SJCRH30 (cell line): ENCODE results near the gene PEF1. TPM values are rescaled to one million over a fixed set of nuclear protein-coding genes. Genes with fewer than 3 reads are reported as not detected.

Experiments used
- DNase-seq, 2 experiments: peaks; one replicate each; pipeline ENCODE4 v3.0.0-alpha.2; 2015 to 2020
- H3K27ac ChIP-seq: fragments of 250-450 bp; sonication (Bioruptor Pico); 2 replicates; pipeline ENCODE4 v1.5.1; 2020; ENCODE audit warnings: mild to moderate bottlenecking, moderate library complexity
- H3K27me3 ChIP-seq: fragments of 250-450 bp; sonication (Bioruptor Pico); 2 replicates; pipeline ENCODE4 v1.5.1; 2020; ENCODE audit warnings: mild to moderate bottlenecking, moderate library complexity
- H3K36me3 ChIP-seq: fragments of 250-450 bp; sonication (Bioruptor Pico); 2 replicates; pipeline ENCODE4 v1.5.1; 2020; ENCODE audit warnings: mild to moderate bottlenecking, moderate library complexity
- H3K4me1 ChIP-seq: fragments of 250-450 bp; sonication (Bioruptor Pico); 2 replicates; pipeline ENCODE4 v1.5.1; 2020; ENCODE audit warnings: mild to moderate bottlenecking, moderate library complexity
- H3K4me3 ChIP-seq: fragments of 250-450 bp; sonication (Bioruptor Pico); 2 replicates; pipeline ENCODE4 v1.5.1; 2020; ENCODE audit warnings: mild to moderate bottlenecking, moderate library complexity
- H3K9me3 ChIP-seq: fragments of 250-450 bp; sonication (Bioruptor Pico); replicated peaks from 2 replicates; pipeline ENCODE4 v1.5.1; 2020; ENCODE audit warnings: mild to moderate bottlenecking, moderate library complexity
- total RNA-seq: library from RNA; depleted of rRNA; stranded (reverse); fragments of >200 nt; shearing (Covaris generic); gene quantifications from 2 replicates; pipeline ENCODE4 v1.2.3, GENCODE V29; 2014; rRNA removed

PEF1 gene
- total RNA-seq: 64.8 and 72.3 TPM in 2 replicates

GRCh38 chr1:31644560-31645273 is at the start of gene PEF1:
TSS of gene PEF1 (minus strand) at chr1:31644876. CDS start at chr1:31644864, 12 bp downstream.
- Histone ChIP-seq H3K9me3 (no peaks in the 10 kb centered on the region), H3K36me3 (no peaks in the 10 kb centered on the region), H3K4me3 (peak within 1 kb of the TSS; percentile 97), H3K27me3 (no peaks in the 10 kb centered on the region), H3K27ac (peak within 1 kb of the TSS; percentile 86), H3K4me1 (no peaks in the 10 kb centered on the region)
- DNase-seq: peak; percentile 99

- no peak for DNase-seq
- Histone ChIP-seq H3K27me3 (peaks cover 17% of the 10 kb centered on the region), H3K36me3 (no peaks in the 10 kb centered on the region), H3K27ac (no peak overlapping the region), H3K9me3 (no peaks in the 10 kb centered on the region), H3K4me3 (no peak overlapping the region), H3K4me1 (peaks cover 13% of the 10 kb centered on the region)
Measured at GRCh38 chr1:31693231-31693630, 48.6 kb upstream of the PEF1 start.

- Histone ChIP-seq H3K27ac (no peak overlapping the region), H3K36me3 (no peaks in the 10 kb centered on the region), H3K9me3 (no peaks in the 10 kb centered on the region), H3K27me3 (peaks cover 18% of the 10 kb centered on the region), H3K4me1 (peaks cover 13% of the 10 kb centered on the region), H3K4me3 (no peak overlapping the region)
- DNase-seq: peak in 1 of 2 experiments; percentile 35
Measured at GRCh38 chr1:31691951-31692350, 47.3 kb upstream of the PEF1 start.

- no peak for DNase-seq
- Histone ChIP-seq H3K27me3 (peaks cover 21% of the 10 kb centered on the region), H3K4me3 (no peak overlapping the region), H3K36me3 (no peaks in the 10 kb centered on the region), H3K9me3 (no peaks in the 10 kb centered on the region), H3K27ac (no peak overlapping the region), H3K4me1 (peaks cover 13% of the 10 kb centered on the region)
Measured at GRCh38 chr1:31691446-31691845, 46.8 kb upstream of the PEF1 start.

- Histone ChIP-seq H3K4me1 (peaks cover 13% of the 10 kb centered on the region), H3K9me3 (no peaks in the 10 kb centered on the region), H3K27ac (no peak overlapping the region), H3K36me3 (no peaks in the 10 kb centered on the region), H3K4me3 (no peak overlapping the region), H3K27me3 (peaks cover 21% of the 10 kb centered on the region)
- no peak for DNase-seq
Measured at GRCh38 chr1:31690921-31691320, 46.2 kb upstream of the PEF1 start.

GRCh38 chr1:31689854-31690253 is 45.2 kb upstream of the PEF1 start:
- no peak overlapping the region for H3K4me3 ChIP-seq
- no peaks in the 10 kb centered on the region for H3K9me3 ChIP-seq
- peaks cover 23% of the 10 kb centered on the region for H3K27me3 ChIP-seq
- peaks cover 13% of the 10 kb centered on the region for H3K4me1 ChIP-seq
- H3K27ac ChIP-seq: no peak overlapping the region
- peak; percentile 51 to 57 for DNase-seq
- no peaks in the 10 kb centered on the region for H3K36me3 ChIP-seq

GRCh38 chr1:31689379-31689778 is 44.7 kb upstream of the PEF1 start:
- Histone ChIP-seq H3K36me3 (no peaks in the 10 kb centered on the region), H3K4me3 (no peak overlapping the region), H3K4me1 (peaks cover 13% of the 10 kb centered on the region), H3K27ac (no peak overlapping the region), H3K9me3 (no peaks in the 10 kb centered on the region), H3K27me3 (peaks cover 28% of the 10 kb centered on the region)
- DNase-seq: no peak

GRCh38 chr1:31688233-31688918 is 43.7 kb upstream of the PEF1 start:
- Histone ChIP-seq H3K9me3 (no peaks in the 10 kb centered on the region), H3K4me1 (peaks cover 11% of the 10 kb centered on the region), H3K4me3 (no peak overlapping the region), H3K36me3 (no peaks in the 10 kb centered on the region), H3K27me3 (peaks cover 38% of the 10 kb centered on the region), H3K27ac (no peak overlapping the region)
- DNase-seq: no peak

GRCh38 chr1:31687601-31688000 is 42.9 kb upstream of the PEF1 start:
- no peak for DNase-seq
- no peak overlapping the region for H3K27ac ChIP-seq
- H3K36me3 ChIP-seq: no peaks in the 10 kb centered on the region
- H3K27me3 ChIP-seq: peaks cover 38% of the 10 kb centered on the region
- peaks cover 9% of the 10 kb centered on the region for H3K4me1 ChIP-seq
- H3K9me3 ChIP-seq: no peaks in the 10 kb centered on the region
- H3K4me3 ChIP-seq: no peak overlapping the region

GRCh38 chr1:31685795-31686194 is 41.1 kb upstream of the PEF1 start:
- H3K4me1 ChIP-seq: peaks cover 9% of the 10 kb centered on the region
- H3K9me3 ChIP-seq: no peaks in the 10 kb centered on the region
- H3K36me3 ChIP-seq: no peaks in the 10 kb centered on the region
- H3K27me3 ChIP-seq: peaks cover 36% of the 10 kb centered on the region; the same call in 1 of the 2 replicates
- no peak overlapping the region for H3K27ac ChIP-seq
- DNase-seq: no peak
- H3K4me3 ChIP-seq: no peak overlapping the region

- Histone ChIP-seq H3K9me3 (no peaks in the 10 kb centered on the region), H3K36me3 (no peaks in the 10 kb centered on the region), H3K4me3 (no peak overlapping the region), H3K27me3 (peaks cover 37% of the 10 kb centered on the region; the same call in 1 of the 2 replicates), H3K27ac (no peak overlapping the region), H3K4me1 (no peaks in the 10 kb centered on the region)
- DNase-seq: no peak
Measured at GRCh38 chr1:31683997-31684396, 39.3 kb upstream of the PEF1 start.

GRCh38 chr1:31681415-31681814 is 36.7 kb upstream of the PEF1 start:
- H3K36me3 ChIP-seq: no peaks in the 10 kb centered on the region
- no peak for DNase-seq

GRCh38 chr1:31679676-31680230 is 35.1 kb upstream of the PEF1 start:
- no peak for DNase-seq
- peaks cover 30% of the 10 kb centered on the region for H3K27me3 ChIP-seq
- no peak overlapping the region for H3K27ac ChIP-seq
- no peaks in the 10 kb centered on the region for H3K36me3 ChIP-seq
- no peak overlapping the region for H3K4me3 ChIP-seq
- H3K9me3 ChIP-seq: no peaks in the 10 kb centered on the region
- peaks cover 4% of the 10 kb centered on the region for H3K4me1 ChIP-seq

More at GRCh38 chr1:31681415-31681814, 36.7 kb upstream of the PEF1 start:
- Histone ChIP-seq H3K27me3 (peaks cover 34% of the 10 kb centered on the region), H3K9me3 (no peaks in the 10 kb centered on the region), H3K4me1 (no peaks in the 10 kb centered on the region), H3K27ac (no peak overlapping the region), H3K4me3 (no peak overlapping the region)

- H3K27ac ChIP-seq: no peak overlapping the region
- H3K4me3 ChIP-seq: no peak overlapping the region
- peaks cover 24% of the 10 kb centered on the region for H3K27me3 ChIP-seq
- H3K4me1 ChIP-seq: peaks cover 10% of the 10 kb centered on the region
- no peaks in the 10 kb centered on the region for H3K36me3 ChIP-seq
- no peaks in the 10 kb centered on the region for H3K9me3 ChIP-seq
- no peak for DNase-seq
Measured at GRCh38 chr1:31679091-31679490, 34.4 kb upstream of the PEF1 start.

- H3K27me3 ChIP-seq: peaks cover 19% of the 10 kb centered on the region
- H3K27ac ChIP-seq: no peak overlapping the region
- no peak overlapping the region for H3K4me3 ChIP-seq
- peaks cover 14% of the 10 kb centered on the region for H3K4me1 ChIP-seq
- no peaks in the 10 kb centered on the region for H3K9me3 ChIP-seq
- H3K36me3 ChIP-seq: no peaks in the 10 kb centered on the region
- DNase-seq: no peak
Measured at GRCh38 chr1:31678681-31679080, 34.0 kb upstream of the PEF1 start.
